Measurements from ENCODE around the gene C1QA. TPM values are rescaled to one million over a fixed set of nuclear protein-coding genes. Genes with fewer than 3 reads are reported as not detected.

The C1QA gene
- polyA plus RNA-seq, 1 donor (not counting 4 experiments of a cell fraction or from before 2014, with no cell fraction given): not detected

- H3K4me3 ChIP-seq (ENCODE audit: control insufficient read depth in 2 of 3, extremely low read depth in 1 of 3, insufficient read depth in 2 of 3, low read depth in 1 of 3, low read length in 3 of 3): no peak overlapping the region
- H3K27ac ChIP-seq (ENCODE audit: control insufficient read depth, insufficient read depth, low read length): no peak overlapping the region
- TF ChIP-seq, protein P1, sequence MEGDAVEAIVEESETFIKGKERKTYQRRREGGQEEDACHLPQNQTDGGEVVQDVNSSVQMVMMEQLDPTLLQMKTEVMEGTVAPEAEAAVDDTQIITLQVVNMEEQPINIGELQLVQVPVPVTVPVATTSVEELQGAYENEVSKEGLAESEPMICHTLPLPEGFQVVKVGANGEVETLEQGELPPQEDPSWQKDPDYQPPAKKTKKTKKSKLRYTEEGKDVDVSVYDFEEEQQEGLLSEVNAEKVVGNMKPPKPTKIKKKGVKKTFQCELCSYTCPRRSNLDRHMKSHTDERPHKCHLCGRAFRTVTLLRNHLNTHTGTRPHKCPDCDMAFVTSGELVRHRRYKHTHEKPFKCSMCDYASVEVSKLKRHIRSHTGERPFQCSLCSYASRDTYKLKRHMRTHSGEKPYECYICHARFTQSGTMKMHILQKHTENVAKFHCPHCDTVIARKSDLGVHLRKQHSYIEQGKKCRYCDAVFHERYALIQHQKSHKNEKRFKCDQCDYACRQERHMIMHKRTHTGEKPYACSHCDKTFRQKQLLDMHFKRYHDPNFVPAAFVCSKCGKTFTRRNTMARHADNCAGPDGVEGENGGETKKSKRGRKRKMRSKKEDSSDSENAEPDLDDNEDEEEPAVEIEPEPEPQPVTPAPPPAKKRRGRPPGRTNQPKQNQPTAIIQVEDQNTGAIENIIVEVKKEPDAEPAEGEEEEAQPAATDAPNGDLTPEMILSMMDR (optimal IDR thresholded peaks at IDR 0.05 in 1 of 3, IDR thresholded peaks at IDR 0.05 in 1 of 3, conservative IDR thresholded peaks at IDR 0.05 in 1 of 3; ENCODE audit: extremely low read depth in 1 of 3, insufficient read depth in 2 of 3, low read length in 3 of 3): no peak
- TF ChIP-seq EZH2 (IDR thresholded peaks at IDR 0.05; ENCODE audit: low read length): no peak
- no peak overlapping the region for H3K4me2 ChIP-seq (ENCODE audit: control insufficient read depth, extremely low read depth, insufficient read depth, low read depth, low read length)
- H3K9me1 ChIP-seq (ENCODE audit: control insufficient read depth, extremely low read depth, insufficient read depth, low read length): no peaks in the 10 kb centered on the region
- no peaks in the 10 kb centered on the region for H4K20me1 ChIP-seq (ENCODE audit: control insufficient read depth, extremely low read depth, insufficient read depth, low read length)
- DNase-seq (ENCODE audit: low read depth, low spot score) (no peak), FAIRE-seq (no peak)
- no peaks in the 10 kb centered on the region for H3K79me2 ChIP-seq (ENCODE audit: control insufficient read depth, insufficient read depth, low read length)
- peaks cover 6% of the 10 kb centered on the region for H3K27me3 ChIP-seq (ENCODE audit: control insufficient read depth, extremely low read depth, insufficient read depth, low read length)
- H3K9ac ChIP-seq (ENCODE audit: control insufficient read depth, extremely low read depth, insufficient read depth, low read length): no peak overlapping the region
- no peaks in the 10 kb centered on the region for H3K4me1 ChIP-seq (ENCODE audit: control insufficient read depth, extremely low read depth, insufficient read depth, low read length)
- no peaks in the 10 kb centered on the region for H3K9me3 ChIP-seq (ENCODE audit: control insufficient read depth, low read depth, low read length)
- H3K36me3 ChIP-seq (ENCODE audit: control insufficient read depth in 2 of 2, extremely low read depth in 1 of 2, insufficient read depth in 2 of 2, low read length in 2 of 2): no peaks in the 10 kb centered on the region
- dilution Hi-C loops (cut with MboI; ENCODE audit: extremely low pct_ligation_motif_present, low sequenced_read_pairs): no loop called here
- H2AFZ ChIP-seq (ENCODE audit: control insufficient read depth, low read length): no peak overlapping the region
Observed at GRCh38 chr1:22677931-22678896, 41.8 kb downstream of the C1QA start.

GRCh38 chr1:22680726-22681125 is 44.3 kb downstream of the C1QA start:
- Histone ChIP-seq H3K36me3 (ENCODE audit: control insufficient read depth in 2 of 2, extremely low read depth in 1 of 2, insufficient read depth in 2 of 2, low read length in 2 of 2) (no peaks in the 10 kb centered on the region), H3K27me3 (ENCODE audit: control insufficient read depth, extremely low read depth, insufficient read depth, low read length) (peaks cover 3% of the 10 kb centered on the region), H3K27ac (ENCODE audit: control insufficient read depth, insufficient read depth, low read length) (no peak overlapping the region), H2AFZ (ENCODE audit: control insufficient read depth, low read length) (no peak overlapping the region), H3K9me1 (ENCODE audit: control insufficient read depth, extremely low read depth, insufficient read depth, low read length) (no peaks in the 10 kb centered on the region), H3K4me3 (ENCODE audit: control insufficient read depth in 2 of 3, extremely low read depth in 1 of 3, insufficient read depth in 2 of 3, low read depth in 1 of 3, low read length in 3 of 3) (no peak overlapping the region), H3K9me3 (ENCODE audit: control insufficient read depth, low read depth, low read length) (no peaks in the 10 kb centered on the region), H3K9ac (ENCODE audit: control insufficient read depth, extremely low read depth, insufficient read depth, low read length) (no peak overlapping the region), H4K20me1 (ENCODE audit: control insufficient read depth, extremely low read depth, insufficient read depth, low read length) (no peaks in the 10 kb centered on the region), H3K4me2 (ENCODE audit: control insufficient read depth, extremely low read depth, insufficient read depth, low read depth, low read length) (no peak overlapping the region), H3K79me2 (ENCODE audit: control insufficient read depth, insufficient read depth, low read length) (no peaks in the 10 kb centered on the region), H3K4me1 (ENCODE audit: control insufficient read depth, extremely low read depth, insufficient read depth, low read length) (no peaks in the 10 kb centered on the region)
- dilution Hi-C loops (cut with MboI; ENCODE audit: extremely low pct_ligation_motif_present, low sequenced_read_pairs): no loop called here
- no peak for DNase-seq (ENCODE audit: low read depth, low spot score)
- TF ChIP-seq, protein P1 (optimal IDR thresholded peaks at IDR 0.05 in 1 of 3, IDR thresholded peaks at IDR 0.05 in 1 of 3, conservative IDR thresholded peaks at IDR 0.05 in 1 of 3; ENCODE audit: extremely low read depth in 1 of 3, insufficient read depth in 2 of 3, low read length in 3 of 3): no peak
- TF ChIP-seq EZH2 (IDR thresholded peaks at IDR 0.05; ENCODE audit: low read length): no peak
- FAIRE-seq: no peak

All from keratinocyte (primary cell).